Cardiac fibroblast (primary cell): ENCODE results near the gene PLEKHG4.

Experiments used
- DNase-seq, 2 donors: peaks; one replicate each; pipeline versions ENCODE4 v3.0.0 to v3.0.0-alpha.2; 2010; ENCODE audit warnings: low read depth in 2 of 2
- H3K4me3 ChIP-seq, 2 donors: replicated peaks in 1 of 2; 1 replicate in 1 of 2; 2 replicates in 1 of 2; pipeline ENCODE4 v1.5.1; 2011; ENCODE audit warnings: low read depth in 2 of 2, low read length in 2 of 2, mild to moderate bottlenecking in 2 of 2, moderate library complexity in 1 of 2
- CTCF ChIP-seq: IDR thresholded peaks from one replicate; pipeline ENCODE4 v1.5.1; 2011; ENCODE audit warnings: low read depth, mild to moderate bottlenecking, low read length, inconsistent platforms

The PLEKHG4 gene

GRCh38 chr16:67294171-67294757, 14.9 kb downstream of the PLEKHG4 start:
- no peak for DNase-seq
- TF ChIP-seq CTCF = no peak
- no peak overlapping the region for H3K4me3 ChIP-seq

- TF ChIP-seq CTCF = no peak
- DNase-seq = peak in 1 of 2 donors; percentile 75
- no peak overlapping the region for H3K4me3 ChIP-seq
Measured at GRCh38 chr16:67294938-67295361, 15.6 kb downstream of the PLEKHG4 start.

- TF ChIP-seq CTCF = no peak
- peak; percentile 36 to 47 for DNase-seq
- no peak overlapping the region for H3K4me3 ChIP-seq
Measured at GRCh38 chr16:67296420-67296819, 17.1 kb downstream of the PLEKHG4 start.

GRCh38 chr16:67298277-67298676, 18.9 kb downstream of the PLEKHG4 start:
- TF ChIP-seq CTCF = no peak
- DNase-seq = no peak
- H3K4me3 ChIP-seq = no peak overlapping the region

- no peak overlapping the region for H3K4me3 ChIP-seq
- TF ChIP-seq CTCF = no peak
- no peak for DNase-seq
Measured at GRCh38 chr16:67299269-67299668, 19.9 kb downstream of the PLEKHG4 start.

- H3K4me3 ChIP-seq = no peak overlapping the region
- TF ChIP-seq CTCF = no peak
- peak in 1 of 2 donors; percentile 45 for DNase-seq
Measured at GRCh38 chr16:67301080-67301782, 21.9 kb downstream of the PLEKHG4 start.

DNA sequence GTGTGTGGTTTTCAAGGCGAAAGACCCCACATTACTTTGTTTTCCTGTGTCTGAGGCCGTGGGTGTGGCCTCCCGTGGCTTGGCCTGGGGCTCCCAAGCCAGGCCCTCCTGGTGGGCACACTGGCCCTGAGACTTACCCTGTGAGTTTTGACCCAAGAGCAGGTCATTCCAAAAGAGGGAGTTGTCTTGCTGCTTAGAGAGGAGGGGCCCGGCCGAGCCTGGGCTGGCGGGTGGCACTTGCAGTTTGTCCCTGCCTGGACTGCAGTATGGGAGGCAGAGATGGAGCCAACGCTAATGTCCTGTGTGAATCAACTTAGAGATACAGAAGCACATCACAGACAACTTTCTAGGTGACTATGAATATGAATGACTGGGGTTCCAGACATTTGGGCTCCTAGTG, 22.7 kb downstream of the PLEKHG4 start:
- H3K4me3 ChIP-seq = no peak overlapping the region
- no peak for DNase-seq
- TF ChIP-seq CTCF = no peak
